ENCODE results near the gene SLC8A3.

Gene SLC8A3

DNA sequence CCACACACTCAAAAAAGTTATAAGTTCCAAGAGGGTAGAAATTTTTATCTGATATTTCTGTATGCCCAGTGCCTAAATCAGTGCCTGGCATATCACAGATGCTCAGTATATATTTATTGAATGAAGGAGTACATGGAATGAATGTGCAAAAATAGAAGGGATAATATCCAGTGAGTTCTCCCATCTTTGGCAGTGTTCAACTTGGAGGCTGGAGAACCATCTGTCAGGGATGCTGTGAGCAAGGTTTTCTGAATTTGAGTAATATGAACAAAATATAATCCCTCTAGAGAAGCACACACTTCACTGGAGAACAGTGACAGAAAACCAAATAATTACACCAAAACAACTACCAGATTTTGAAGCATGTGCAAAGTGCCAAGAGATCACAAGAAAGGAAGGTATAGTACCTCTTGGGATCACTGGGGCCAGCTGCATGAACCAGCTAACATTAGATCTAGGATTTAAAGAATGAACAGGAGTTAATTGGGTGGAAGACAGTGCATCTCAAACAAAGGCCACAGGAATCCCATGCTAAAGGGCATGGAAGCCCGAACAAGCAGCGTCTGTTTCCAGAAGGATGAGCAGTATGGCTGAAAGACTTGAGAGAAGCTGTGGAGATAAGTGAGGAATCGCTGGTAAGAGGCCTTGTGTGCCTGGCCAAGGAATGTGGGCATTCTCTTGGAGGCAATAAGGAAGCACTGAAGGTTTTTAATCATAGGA is 11.5 kb downstream of the SLC8A3 start:
- DNase-seq = no peak

DNA sequence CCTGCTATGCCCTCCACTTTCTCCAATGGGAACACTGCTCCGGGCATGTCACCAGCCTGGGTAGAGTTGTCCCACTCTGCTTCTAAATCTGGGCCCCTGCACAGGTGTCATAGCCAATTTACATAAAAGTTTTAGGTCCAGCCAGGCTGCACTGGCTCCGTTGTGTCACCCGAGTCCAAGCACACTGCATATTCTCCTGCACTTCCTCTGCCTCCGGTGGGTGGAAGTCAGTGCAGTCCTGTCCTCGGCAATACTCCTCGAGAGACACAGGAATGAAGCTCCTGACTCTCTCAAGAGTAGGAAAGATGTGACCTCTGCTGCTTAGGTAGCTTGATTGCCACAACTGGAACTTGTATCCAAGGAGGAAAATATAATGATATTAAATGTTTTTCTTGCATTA is 15.2 kb downstream of the SLC8A3 start:
- no peak for DNase-seq

- no peak for DNase-seq
These were observed 17.0 kb downstream of the SLC8A3 start for GRCh38 chr14:70171726-70172125.

DNA sequence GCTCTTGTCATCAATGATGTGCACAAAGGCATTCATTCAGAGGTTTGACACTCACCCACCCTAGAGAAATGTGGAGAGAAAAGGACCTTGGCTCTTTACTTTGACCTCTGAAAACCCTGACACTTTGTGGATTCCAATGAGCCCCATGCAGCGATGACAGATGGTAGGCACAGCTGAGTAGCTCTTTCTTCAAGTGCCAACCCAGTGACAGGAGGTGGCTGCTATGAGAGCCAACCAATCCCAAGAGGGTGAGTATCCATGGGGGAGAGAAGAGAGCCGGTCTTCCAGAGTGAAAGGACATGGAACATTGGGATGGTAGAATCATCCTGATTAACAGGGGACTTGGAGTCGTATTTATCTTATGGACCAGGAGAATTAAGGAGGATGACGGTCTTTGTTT is 17.8 kb downstream of the SLC8A3 start:
- DNase-seq = no peak

- no peak for DNase-seq
These were observed 20.3 kb downstream of the SLC8A3 start for GRCh38 chr14:70168406-70168805.

- DNase-seq = no peak
These were observed 22.1 kb downstream of the SLC8A3 start for GRCh38 chr14:70166530-70167203.

GRCh38 chr14:70162358-70162757 is 26.4 kb downstream of the SLC8A3 start:
- no peak for DNase-seq

- no peak for DNase-seq
These were observed 32.2 kb downstream of the SLC8A3 start for GRCh38 chr14:70156592-70156991.

GRCh38 chr14:70152704-70153103 is 36.0 kb downstream of the SLC8A3 start:
- no peak for DNase-seq

GRCh38 chr14:70152081-70152480 is 36.7 kb downstream of the SLC8A3 start:
- DNase-seq = no peak

DNA sequence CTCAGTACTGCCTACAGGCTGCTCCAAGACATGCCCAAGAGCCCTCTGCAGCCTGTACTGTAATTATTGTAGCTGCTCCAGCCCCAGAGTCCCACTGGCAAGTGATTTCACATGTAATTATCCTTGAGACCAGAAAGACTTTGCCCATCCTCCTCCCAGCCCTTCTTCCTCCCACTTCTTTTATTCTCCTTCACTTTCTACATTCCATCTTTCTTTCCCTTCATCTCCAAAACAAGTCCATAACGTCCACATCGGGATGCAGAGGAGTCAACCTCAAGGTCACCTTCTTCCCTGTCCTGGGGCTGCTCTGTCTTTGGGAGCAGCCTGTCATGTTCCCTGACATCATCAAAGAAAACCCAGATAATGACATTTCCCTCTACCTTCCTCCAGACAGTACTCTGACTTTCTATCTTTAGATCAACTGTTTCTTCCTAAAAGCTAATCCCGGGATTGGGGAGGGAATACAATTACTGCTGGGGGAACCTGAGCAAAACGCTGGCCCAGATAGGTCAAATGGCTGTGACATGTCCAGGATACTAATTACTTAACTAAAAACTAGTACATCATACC is 39.1 kb downstream of the SLC8A3 start:
- DNase-seq = no peak

GRCh38 chr14:70148911-70149595 is 39.7 kb downstream of the SLC8A3 start:
- no peak for DNase-seq

DNA sequence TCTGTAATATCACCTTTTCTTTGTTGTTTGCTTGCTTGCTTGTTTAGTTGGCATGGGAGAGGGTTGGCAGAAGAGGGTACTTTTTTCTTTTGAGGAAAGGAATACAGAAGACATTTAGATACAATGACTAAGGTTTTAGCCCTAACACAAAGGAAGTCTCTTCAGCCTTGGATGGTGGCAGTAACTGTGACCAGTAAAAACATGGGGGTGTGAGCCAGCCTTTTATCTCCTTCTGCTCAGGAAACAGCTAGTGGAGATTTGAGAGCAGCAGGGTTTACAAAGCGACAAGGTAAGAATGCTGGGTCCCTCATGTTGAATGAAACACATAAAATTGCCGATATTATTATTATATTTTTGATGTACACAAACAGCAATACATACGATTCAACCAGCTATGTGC is 40.4 kb downstream of the SLC8A3 start:
- no peak for DNase-seq

- DNase-seq = no peak
These were observed 44.7 kb downstream of the SLC8A3 start for GRCh38 chr14:70144046-70144445.

DNA sequence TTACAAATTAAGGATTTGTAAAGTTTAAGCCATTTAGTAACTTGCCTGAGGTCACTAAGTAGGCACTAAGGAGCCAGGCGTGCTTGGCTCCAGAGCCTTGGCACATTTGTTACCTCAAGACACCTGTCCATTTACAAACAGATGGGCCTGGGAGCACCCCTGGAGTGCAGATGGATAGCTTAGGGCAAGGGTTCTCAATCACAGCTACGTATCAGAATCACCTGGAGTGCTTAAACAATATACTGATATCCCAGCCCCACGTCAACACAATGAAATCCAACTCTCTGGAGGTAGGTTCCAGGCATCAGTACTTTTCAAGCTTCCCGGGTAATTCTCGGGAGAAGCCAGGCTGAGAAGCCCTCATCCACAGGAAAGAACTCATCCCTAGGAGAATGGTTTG is 45.4 kb downstream of the SLC8A3 start:
- no peak for DNase-seq

- no peak for DNase-seq
These were observed 48.1 kb downstream of the SLC8A3 start for GRCh38 chr14:70140614-70141013.

- no peak for DNase-seq
These were observed 49.4 kb downstream of the SLC8A3 start for GRCh38 chr14:70139384-70139783.

GRCh38 chr14:70137788-70138187 is 51.0 kb downstream of the SLC8A3 start:
- DNase-seq = no peak

- DNase-seq = no peak
These were observed 55.3 kb downstream of the SLC8A3 start for GRCh38 chr14:70133461-70133860.

GRCh38 chr14:70130482-70130881 is 58.3 kb downstream of the SLC8A3 start:
- DNase-seq = no peak

- no peak for DNase-seq
These were observed 61.6 kb downstream of the SLC8A3 start for GRCh38 chr14:70127186-70127585.

- no peak for DNase-seq
These were observed 65.0 kb downstream of the SLC8A3 start for GRCh38 chr14:70123796-70124195.

DNA sequence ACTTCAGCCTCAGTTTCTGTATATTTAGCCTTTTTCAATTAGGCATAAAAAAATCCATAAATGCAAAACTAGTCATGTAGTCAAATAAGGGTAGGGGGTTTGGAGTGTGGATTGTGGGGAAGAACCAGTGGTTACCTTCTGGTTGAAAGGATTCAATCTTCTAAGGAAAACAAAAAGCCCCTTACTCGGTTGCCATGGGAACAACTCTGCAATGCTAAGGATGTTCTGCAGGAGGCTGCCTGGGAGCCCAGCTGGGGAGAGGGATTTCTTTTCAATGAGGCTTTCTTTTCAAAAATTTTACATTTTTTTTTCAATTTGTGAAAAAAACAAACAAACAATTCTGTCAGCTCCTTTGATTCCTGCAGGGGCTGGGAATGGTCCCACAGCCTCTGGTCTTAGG is 67.2 kb downstream of the SLC8A3 start:
- no peak for DNase-seq

DNA sequence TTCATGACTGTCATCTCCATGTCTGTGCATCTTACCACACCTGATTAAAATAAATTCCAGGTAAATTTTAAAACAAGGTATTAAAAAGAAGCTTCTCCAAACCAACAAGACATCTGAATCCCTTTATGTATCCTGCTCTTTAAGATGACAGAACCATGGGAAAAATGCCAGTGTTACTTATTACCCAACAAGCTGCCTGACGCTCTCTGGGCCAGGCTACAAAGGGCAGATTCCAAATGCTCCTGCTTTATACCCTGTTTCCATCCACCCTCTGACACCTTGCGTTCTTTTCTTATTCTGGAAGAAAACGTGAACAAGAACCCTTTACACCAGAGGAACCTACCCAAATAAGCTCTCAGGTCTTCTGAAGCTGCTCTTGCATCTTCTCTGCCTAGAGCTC is 70.7 kb downstream of the SLC8A3 start:
- no peak for DNase-seq
